T47D (cell line): ENCODE measurements around the gene PDZD2.
A peak's percentile ranks its signal among the peaks of the same experiment; 100 is the strongest.
"Not testable (repeated sequence)": the region's sequence is repeated elsewhere in the genome, so short reads cannot be mapped to it uniquely, and the experiment has no call there.

Experiments
- DNase-seq, 2 experiments: peaks; one replicate each; pipeline versions ENCODE4 v3.0.0 to v3.0.0-alpha.2; 2011 to 2012; ENCODE audit warnings: low read depth in 1 of 2, low spot score in 1 of 2
- JUND ChIP-seq: IDR thresholded peaks from 2 replicates; pipeline ENCODE4 v1.6.1; 2012; ENCODE audit warnings: low read depth
- in situ Hi-C: cut with HindIII; loops from 2 replicates; pipeline ENCODE4 v1.10.0; 2016; ENCODE audit warnings: low sequenced_read_pairs, low pct_unique_long_range_greater_than_20kb

Gene PDZD2

DNA sequence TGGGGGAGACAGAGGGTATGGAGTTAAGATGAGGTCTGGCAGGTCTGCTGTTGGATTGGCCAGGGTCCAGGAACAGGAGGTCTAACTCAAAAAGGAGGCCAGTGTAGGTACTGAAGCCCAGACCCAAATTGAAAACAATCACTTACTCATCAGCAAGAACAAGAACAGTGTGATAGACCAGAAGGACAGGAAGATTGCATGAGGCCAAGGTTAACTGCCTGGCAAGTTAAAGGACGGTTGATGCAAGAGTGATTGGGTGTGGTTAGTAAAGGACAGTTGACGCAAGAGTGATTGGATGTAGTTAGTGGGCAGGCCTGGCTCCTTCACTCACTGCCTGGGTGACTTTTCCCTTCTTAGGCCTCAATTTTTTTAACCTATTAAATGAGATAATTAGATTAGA is 132.6 kb downstream of the PDZD2 start:
- DNase-seq, result no peak
- no peak for TF ChIP-seq JUND
- in situ Hi-C loops, result no loop called here

DNA sequence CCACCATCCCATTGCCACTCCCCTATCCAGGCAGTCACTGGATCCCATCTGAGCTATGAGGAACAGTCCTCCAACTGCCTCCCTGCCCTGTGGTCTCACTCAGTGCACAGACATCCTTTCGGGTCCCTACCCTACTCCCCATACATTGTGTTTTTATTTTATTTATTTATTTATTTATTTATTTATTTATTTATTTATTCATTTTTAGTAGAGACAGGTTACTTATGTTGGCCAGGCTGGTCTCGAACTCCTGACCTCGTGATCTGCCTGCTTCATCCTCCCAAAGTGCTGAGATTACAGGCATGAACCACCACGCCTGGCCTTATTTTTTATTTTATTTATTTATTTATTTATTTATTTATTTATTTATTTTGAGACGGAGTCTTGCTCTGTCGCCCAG is 137.4 kb downstream of the PDZD2 start:
- DNase-seq, in situ Hi-C loops: not testable (repeated sequence)

DNA sequence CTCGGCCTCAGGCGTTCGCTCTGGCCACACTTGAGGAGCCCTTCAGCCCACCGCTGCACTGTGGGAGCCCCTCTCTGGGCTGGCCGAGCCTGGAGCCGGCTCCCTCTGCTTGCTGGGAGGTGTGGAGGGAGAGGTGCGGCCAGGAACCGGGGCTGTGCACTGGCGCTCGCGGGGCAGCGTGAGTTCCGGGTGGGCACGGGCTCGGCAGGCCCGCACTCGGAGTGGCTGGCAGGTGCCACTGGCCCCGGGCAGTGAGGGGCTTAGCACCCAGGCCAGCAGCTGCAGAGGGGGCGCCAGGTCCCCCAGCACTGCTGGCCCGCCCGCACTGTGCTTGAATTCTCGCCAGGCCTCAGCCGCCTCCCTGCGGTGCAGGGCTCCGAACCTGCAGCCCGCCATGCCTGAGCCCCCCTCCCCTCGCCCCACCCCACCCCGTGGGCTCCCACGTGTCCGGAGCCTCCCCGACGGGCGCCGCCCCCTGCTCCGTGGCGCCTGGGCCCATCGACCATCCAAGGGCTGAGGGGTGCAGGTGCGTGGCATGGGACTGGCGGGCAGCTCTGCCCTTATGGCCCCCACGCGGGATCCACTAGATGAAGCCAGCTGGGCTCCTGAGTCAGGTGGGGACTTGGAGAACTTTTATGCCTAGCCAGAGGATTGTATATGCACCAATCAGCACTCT is 138.2 kb downstream of the PDZD2 start:
- in situ Hi-C loops, result no loop called here
- TF ChIP-seq JUND, result no peak
- no peak for DNase-seq

DNA sequence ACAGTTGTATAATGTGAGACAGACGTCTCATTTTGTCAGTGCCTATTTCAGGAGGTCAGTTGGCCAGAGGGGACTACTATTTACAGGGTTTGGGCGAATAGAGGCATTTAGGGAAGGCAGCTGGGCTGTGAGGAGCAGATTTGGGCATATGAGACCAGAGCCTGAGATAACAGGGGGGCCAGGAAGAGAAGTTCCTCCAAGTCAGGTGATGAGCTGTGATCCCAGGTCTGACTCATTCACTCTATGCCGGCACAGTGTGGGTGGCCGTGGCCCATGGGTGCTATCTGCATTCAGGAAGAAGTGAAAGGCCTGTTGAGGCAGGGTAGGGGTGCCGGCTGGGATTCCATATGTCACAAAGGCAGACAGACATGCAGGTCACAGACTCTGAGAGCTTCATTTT is 142.8 kb downstream of the PDZD2 start:
- no peak for TF ChIP-seq JUND
- in situ Hi-C loops, result no loop called here
- DNase-seq, result no peak

DNA sequence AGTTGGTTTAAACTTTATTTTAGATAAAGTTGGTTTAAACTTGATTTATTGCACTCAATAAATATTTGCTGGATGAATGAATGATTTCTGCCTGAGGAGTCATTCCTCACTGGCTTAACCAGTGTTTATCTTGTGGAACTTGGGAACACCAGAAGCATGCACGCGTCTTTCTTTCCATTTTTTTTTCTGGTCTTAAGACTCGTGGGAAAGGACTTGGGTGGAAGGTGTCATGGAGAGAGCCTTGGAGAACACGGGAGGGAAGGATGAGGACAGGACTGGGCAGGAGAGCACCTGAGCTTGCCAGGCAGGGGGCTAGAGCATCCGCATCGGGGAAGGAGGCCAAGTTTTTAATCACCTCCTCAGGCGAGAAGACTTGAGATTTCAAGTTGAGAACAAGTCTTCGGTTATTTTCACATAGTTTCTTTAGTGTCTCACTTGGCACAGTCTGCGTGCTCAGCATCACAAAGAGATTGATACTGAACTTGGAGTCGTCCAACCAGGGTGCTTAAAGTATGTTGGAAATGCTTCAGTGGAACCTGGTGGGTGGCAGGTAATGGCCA is 144.2 kb downstream of the PDZD2 start:
- in situ Hi-C loops, result no loop called here
- no peak for TF ChIP-seq JUND
- DNase-seq, result peak in 1 of 2 experiments; percentile 23

DNA sequence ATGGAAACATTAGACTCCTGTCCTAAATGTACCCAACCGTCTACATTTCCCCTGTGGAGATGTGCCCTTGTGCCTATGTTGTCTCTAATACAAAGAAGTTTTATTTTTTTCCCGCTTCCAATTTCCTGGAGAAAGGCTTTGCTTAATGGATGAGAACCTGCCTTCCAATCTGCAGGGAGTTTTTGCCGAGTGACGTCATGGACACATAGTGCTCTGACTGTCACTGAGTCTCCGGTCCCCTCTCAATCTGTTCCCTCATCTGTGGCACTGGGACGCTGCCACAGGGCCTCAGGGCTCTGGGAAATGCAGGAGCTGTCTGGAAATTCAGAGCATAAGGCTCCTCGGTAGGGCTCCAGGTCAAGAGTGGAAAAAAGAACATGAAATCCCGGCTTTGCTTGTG is 144.8 kb downstream of the PDZD2 start:
- no peak for TF ChIP-seq JUND
- peak; percentile 41 to 62 for DNase-seq
- in situ Hi-C loops, result no loop called here

DNA sequence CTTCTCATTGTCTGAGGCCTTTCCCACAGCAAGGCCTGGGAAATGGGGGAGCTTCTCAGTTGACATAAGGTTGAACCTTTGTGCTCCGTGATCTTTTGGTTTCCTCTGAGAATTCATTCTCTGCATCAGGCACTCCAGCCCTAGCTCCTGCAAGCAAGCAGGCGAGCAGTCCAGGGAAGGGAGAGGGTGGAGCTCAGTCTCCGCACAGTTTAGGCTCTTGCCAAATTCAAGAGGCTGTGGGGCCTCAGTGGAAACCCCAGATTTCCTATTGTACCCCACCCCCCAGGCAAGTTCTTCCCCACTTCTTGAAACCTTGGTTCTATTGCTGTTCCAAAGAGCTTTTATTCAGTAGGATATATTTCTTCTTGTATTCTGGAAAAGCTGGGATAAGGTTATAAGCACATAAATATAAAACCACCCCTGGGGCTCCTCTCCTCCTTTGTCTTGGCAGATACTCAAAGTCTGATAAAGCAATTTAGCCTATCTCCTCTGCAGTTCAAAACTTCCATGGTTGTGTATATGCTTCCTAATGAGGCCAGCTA is 147.2 kb downstream of the PDZD2 start:
- TF ChIP-seq JUND, result no peak
- no peak for DNase-seq
- in situ Hi-C loops, result no loop called here

DNA sequence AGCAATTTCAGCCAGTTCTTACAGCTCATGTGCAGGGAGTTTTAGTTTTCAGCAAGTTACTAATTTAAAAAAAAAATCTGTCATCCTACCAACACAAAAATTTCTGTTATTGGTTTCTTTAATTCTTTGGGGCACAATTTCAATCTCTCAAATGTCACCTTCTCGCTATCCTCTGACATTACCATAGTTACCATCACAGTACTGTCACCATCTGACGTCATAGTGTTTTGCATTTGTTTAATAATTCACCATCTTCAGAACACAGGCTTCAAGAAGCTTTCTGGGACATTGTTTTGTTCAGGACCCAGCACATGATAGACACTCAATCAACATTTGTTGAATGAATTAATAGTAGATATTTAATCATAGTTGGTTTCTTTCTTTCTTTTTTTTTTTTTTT is 155.1 kb downstream of the PDZD2 start:
- TF ChIP-seq JUND, result no peak
- no peak for DNase-seq
- in situ Hi-C loops, result no loop called here

DNA sequence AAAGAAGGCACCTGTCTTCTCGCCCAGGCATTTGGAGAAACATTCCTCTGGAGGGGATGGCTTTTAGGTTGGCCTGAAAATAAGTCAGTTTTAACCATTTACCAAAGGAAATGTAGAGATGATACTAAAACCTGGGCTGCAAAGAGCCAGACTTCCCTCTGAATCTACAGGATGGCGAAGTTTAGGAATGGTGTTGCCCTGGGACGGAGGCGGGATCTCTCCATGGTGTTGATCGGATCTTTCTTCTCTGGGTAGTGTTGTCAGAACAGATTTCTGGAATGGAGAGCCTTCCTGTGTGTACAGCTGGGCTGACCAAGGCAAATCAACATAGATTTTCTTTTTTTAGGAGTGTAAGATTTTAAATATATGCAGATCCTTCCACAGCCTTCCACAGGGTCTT is 159.2 kb downstream of the PDZD2 start:
- DNase-seq, result no peak
- no peak for TF ChIP-seq JUND

DNA sequence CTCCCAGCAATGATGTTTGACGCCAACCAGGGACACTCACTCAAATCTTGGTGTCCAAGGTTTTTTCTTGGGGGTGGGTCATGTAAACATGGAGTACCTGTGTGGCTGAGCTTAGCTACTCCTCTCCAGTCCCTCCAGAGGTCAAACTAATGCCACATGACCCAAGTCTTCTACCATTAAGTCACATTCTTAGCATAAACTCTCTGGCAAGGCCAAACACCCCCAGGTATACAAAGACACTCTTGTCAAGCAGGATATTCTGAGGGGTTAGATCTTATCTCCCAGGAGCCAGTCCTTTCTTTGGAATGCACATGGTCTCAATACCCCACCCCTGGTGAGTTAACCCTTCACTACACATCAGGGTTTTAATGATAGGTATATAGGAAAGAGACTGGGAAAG is 161.4 kb downstream of the PDZD2 start:
- TF ChIP-seq JUND, result no peak
- in situ Hi-C loops, result no loop called here
- DNase-seq, result no peak

More for the DNA sequence above, 159.2 kb downstream of the PDZD2 start:
- in situ Hi-C loops, result no loop called here

DNA sequence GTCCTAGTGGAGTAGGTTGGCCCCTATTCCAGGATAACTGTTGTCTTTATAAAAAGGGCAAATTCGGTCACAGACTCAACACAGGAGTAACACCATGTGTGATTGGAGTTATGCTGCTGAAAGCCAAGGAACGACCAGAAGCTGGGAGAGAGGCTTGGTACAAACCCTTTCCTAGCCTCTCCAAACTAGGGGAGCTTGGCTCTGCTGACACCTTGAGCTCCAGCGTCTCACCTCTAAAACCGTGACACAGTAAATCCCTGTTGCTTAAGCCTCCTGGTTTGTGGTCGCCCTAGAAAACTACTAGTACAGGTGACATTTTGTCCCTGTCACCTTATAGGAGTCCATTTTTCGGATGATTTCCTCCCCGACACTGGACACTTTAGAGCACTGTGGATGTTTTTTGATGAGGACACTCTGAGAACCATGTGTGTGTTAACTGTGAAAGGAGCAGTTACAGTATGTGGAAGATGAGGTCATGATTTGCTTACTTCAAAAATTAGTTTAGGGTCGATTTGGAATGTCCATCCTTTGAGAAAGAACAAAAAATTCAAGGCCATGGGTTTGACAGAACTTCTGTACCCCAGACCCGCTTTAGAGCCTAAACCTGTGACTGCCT is 167.0 kb downstream of the PDZD2 start:
- in situ Hi-C loops, result no loop called here
- no peak for DNase-seq
- no peak for TF ChIP-seq JUND

DNA sequence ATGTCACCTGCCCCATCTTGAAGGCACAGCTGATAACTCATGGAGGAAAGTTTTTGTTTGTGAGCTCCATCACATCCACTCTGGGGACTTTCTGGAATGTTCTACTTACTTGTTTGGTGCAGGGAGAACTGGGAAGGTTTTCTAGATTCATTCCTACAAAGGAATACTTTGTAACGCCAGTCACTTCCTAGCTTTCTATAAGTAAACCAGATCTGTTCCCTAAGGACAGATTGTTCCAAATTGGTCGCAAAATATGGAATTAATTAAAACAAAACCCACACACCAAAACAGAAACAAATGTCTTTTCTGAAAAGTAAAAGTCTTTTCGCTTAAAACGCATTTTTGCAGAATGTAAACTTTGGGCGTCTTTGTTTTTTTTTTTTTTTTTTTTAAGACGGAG is 167.6 kb downstream of the PDZD2 start:
- no peak for DNase-seq
- TF ChIP-seq JUND, result no peak
- in situ Hi-C loops, result no loop called here

DNA sequence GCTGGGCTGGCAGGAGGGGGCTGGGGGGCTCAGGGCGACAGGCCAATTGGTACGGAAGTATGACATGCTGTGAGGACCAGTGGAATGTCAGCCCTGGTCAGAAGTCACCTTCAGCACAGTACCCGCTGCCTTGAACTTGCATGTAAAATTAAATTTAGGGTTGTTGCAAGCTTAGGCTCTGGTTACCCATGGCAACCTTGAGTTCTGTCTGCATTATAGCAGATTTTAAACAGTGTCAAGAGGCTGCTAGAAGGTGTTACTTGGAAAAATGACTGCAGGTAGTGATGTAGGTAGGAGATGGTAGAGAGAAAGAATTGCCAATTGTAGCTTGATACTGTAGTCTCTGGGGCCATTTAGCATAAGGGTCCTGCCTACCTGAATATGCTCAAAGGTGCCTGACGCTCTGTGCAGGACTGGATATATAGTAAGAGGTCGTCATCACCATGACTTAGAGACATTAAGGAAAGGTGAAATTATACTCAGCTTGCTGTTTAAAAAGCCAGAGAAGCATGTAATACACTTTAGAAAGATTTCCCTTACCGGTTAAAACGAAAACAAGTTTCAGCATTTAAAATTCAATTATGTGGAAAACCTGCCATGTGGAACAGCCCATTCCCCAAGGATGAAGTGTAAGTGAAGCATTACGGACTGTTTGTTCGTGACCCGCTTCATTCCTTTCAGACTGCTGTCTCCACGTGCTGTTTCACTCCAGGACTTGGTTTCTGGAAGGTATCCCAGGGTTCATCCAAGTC is 169.0 kb downstream of the PDZD2 start:
- in situ Hi-C loops, result no loop called here
- no peak for DNase-seq
- no peak for TF ChIP-seq JUND
